GM21381 (cell line): Measurements from ENCODE around the gene ACO1.

Experiments
- ATAC-seq: cut with Tn5 transposase; IDR thresholded peaks from one replicate; pipeline ENCODE4 v1.9.1; 2021; ENCODE audit warnings: mild to moderate bottlenecking, moderate library complexity; ENCODE audit not compliant: unreplicated experiment

The ACO1 gene

DNA sequence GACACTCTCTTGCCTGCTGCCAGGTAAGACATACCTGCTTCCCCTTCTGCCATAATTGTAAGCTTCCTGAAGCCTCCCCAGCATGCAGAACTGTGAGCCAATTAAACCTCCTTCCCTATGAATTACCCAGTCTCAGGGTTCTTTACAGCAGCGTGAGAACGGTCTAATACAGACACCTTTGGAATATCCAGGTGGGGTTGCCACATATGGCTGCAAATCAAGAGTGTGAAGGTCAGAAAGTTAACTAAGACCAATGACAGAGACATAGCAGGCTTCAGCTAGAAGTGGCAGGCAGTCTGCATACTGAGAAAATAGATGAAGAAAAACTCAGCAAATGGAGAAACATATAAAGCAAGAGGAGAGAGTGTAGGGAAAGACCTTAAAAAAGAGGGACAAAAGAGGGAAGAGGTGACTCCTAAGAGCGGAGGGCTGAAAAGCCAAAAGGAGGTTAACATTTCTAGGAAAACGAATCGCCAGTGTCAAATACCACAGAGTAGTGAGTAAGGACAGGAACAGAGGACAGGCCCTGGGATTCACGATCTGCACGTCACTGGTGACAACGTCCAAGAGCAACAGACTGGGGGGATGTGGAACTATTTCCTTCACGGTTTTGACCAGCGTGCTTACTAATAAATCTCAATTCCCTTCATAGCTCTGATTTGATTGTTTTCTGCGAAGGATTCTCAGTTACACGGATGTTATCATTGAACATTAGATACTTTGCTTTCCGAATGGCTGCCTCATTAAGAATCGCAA is 1.7 kb upstream of the ACO1 start:
- no peak for ATAC-seq

DNA sequence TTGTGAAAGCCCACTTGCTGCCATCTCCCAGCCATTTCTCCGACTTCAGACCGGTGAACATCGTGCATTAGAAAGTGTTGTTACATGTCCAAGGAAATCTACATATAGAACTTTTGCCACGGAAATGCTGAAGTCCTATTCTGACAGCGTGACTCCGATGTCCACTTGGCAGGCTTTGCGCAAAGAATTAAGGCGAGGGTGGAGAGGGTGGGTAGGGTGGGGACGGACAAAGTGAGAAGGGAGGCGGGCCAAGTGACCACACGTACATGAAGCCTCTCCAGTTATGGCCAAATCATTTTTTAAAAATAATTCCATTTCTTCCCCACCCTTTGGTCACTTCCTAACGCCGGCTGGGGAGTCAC is 460 bp upstream of the ACO1 start:
- ATAC-seq: no peak

DNA sequence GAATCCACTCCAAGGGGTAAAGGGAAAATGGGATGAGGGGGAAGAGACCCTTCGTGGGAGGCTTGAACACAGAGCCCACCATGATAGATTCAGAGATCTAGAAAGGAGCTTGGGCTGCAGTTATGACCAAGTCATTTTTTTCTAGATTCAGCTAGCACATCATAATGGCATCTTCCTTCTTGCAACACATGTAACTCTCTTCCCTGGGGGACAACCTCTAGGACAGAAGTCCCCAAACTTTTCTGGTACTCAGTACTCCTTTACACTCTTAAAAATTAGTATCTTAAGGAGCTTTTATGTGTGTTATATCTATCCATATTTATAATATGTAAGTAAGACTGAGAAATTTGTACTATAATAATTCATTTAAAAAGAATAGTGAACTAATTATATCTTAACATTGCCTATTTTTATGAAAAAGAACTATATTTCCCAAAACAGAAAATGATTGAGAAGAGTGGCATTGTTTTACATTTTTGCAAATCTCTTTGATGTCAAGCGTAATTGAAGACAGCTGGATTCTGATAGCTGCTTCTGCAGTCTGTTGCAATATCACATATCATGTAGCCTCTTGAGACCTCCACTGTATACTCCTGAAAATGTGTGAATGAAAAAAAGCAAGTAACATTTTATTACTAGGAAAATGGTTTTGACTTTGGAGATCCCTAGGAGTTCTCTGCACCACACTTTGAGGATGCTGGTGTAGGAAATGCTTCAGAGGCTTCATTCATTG is 875 bp downstream of the ACO1 start:
- no peak for ATAC-seq

DNA sequence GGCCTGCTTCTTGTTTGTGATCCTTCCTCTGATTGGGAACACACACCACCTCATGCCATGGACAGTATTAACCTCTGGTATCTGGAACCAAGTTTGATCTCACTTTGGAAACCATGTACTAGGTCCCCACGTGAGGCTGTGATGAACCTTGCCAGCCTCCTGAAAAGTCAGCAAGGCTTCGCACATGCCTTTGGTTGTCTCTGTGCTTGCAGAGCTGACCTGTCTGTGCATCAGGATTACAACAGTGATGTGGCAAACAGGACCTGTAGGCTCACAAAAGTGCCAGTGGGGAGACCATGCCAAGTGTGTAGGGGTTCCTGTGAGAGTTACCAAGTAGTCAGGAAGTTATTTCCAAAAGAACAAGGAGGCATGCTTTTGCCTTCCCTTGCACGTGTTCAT is 1.4 kb downstream of the ACO1 start:
- no peak for ATAC-seq

DNA sequence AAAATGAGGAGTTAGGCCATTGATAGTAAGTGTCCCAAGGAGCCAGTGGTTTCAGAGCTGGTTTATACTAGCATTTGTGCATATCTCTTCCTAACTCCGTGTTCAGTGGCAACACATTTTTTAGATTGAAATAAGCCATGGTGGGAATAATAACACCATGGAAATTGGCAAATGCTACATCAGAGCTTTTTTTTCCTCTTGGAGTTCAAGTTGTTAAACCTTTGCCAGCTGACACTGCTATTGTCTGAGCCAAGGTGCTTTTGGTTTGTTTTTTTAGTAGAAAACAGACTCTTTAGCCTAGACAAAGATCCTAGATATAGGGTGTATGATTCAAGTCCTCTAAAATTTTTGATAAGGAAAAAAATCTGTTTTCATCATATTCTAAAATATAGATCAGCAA is 2.8 kb downstream of the ACO1 start:
- ATAC-seq: no peak

DNA sequence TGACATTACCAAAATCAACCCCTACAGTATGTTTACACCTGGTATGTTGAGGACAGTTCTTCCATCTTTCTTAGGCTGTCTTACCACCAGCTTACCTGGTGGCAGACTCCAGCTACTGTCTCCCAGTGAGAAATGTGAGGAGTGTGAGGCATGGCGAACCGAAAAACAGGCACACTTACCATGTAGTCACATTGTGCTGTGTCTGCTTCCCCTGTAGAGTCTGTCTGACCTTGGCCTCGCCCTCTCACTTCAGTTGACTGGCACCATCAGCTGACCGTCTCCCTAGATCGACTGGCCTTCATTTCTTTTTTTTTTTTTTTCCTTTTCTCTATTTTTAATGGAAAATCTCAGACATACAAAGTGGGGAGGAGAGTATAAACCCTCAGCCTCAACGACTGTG is 4.9 kb downstream of the ACO1 start:
- no peak for ATAC-seq

DNA sequence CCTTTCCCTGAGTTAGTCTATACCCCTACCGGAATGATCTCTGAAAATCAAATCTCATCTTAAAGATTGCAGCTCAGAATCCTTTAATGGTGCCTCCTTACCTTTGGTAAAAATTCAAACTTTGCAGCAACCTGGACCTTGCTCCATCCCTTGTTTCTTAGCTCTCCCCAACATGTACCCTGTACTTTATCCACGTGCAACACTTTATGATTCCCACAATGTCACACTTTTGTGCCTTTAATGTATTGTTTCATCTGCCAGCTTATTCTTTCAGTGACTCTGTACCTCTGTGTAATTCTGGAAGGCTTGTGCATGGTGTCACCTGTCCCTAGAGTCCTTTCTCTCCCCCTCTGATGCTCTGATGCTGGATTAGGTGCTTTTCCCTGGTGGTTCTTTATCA is 9.5 kb downstream of the ACO1 start:
- no peak for ATAC-seq

DNA sequence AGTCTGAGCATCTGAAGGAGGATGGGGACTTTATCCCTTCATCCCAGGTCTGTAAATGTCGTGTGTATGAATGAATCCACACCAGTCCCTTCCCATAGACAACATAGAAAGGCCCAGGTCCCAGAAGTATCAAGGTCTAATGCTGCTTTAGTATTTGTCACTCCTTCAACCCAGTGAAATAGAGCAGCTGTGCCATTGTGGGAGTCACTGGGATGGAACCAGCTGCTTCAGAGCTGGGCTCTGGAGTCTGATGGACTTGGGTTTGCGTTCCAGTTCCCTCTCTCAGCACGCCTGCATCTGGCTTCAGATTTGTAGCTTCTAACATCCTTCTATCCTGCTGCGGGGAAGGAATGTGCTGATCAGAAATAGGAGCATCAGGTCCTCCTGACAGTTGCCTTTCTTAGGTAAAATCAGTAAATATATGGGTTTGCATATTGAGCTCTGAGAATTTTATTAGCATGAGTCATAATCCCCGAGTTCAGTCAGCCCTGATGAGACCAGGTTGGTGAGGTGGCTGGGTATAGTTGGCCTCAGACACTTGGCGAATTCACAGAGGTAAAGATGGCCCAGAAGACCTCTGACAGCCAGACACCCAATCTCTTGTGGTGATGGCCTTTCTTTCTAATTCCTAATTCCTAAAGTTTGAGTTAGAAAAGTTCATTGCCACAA is 10.1 kb downstream of the ACO1 start:
- no peak for ATAC-seq

GRCh38 chr9:32395510-32396216 is 11.2 kb downstream of the ACO1 start:
- ATAC-seq: no peak

- ATAC-seq: no peak
These were observed 13.8 kb downstream of the ACO1 start for GRCh38 chr9:32398207-32398606.

DNA sequence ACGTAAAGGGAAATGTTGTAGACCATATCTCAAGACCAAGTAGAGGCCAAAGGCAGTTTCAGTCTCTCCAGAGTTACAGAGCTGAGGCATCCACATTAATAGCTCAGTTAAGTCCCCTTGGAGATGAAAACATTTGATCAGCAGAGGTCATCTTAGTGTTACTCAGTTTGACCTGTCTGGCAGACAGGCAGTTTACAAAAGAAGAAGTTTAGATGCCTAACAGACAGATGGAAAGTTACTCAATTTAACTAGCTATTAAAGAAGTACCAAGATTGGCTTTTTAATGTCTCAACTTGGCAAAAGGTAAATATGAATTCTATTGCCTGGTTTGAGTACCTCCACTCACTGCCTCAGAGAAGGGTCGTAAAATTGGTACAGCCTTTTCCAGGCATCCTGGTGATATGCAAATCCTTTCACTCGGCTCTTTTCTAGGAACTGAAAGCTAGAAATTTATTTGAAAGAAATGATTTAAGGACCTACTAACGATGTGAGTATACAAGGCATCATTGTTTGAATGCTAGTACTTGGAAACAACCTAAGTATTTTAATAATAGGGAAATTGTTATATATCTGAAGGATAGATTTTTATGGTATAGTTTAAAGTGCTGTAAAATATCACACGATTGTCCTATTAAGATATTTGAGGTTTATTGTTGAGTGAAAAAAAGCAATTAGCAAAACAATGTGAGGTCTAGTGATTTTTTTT is 14.8 kb downstream of the ACO1 start:
- no peak for ATAC-seq

DNA sequence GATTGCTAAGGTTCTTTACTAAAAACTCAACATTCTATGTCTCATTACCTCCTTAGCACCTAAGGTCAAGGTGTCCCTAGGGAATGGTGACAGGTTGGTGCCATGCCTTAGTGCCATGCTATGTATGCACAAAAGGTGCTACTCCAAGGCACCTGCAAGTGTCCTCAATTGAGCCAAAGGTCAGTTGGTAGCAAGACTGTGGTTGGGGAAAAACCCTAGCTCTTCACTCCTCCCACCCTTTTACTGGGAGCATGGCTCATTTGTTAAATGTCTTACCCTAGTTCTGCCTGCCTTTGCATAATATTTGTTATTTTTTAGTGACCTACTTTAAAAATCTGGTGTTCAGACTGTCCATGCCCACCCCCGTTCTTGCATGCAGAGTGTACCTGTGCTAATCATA is 17.0 kb downstream of the ACO1 start:
- no peak for ATAC-seq

- ATAC-seq: no peak
These were observed 19.3 kb downstream of the ACO1 start for GRCh38 chr9:32403567-32404260.

GRCh38 chr9:32404402-32404801 is 20.0 kb downstream of the ACO1 start:
- no peak for ATAC-seq

DNA sequence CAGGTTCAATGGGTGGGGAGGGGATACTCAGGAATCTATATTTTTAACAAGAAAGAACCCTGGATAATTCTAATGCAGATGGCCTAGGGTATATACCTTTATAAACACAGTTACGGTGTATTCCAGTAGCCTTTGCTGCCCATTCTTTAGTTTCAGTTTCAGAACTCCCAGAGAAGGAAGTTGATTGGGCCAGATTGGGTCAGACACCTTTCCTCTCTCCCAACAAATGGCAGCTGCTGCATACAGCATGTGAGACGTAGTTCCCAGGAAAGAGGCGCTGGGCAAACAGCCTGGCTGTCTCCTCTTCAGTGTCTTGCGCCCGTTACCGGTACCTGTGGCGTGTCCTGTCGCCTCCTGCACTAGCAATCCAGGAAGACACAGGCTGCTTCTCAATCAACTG is 20.4 kb downstream of the ACO1 start:
- ATAC-seq: no peak

GRCh38 chr9:32405506-32405905 is 21.1 kb downstream of the ACO1 start:
- no peak for ATAC-seq

GRCh38 chr9:32406046-32406445 is 21.6 kb downstream of the ACO1 start:
- ATAC-seq: no peak

DNA sequence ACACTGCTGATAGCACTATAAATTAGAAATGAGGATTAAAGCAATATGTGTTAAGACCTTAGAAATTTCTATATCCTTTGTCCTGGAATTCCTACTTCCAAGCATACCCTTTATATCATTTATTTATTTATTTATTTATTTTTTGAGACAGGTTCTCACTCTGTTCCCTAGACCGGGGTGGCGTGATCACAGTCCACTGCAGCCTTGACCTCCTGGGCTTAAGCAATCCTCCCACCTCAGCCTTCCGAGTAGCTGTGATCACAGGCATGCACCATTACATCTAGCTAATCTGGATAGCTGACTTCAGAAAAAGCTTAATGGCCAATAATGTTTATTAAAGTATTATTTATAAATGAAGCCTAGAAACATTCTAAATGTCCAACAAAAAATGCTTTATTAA is 27.3 kb downstream of the ACO1 start:
- no peak for ATAC-seq

DNA sequence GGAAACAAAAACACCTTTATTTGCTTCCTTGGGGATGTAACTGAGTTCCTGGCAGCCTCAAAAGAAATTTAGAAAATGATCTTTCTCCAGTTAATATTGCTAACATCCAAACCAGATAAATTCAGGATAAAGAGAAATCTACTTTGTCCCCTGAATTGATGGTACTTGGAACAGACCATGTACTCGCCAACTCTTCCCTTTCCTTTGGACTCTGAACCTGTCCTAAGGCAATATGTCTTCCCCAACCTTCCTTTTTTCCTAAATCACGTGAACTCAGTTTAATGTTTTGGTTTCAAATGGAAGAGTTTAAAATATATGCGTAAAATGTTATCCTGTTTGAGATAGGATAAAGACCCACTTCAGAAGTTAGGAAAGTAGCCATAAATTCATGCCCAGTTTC is 28.0 kb downstream of the ACO1 start:
- no peak for ATAC-seq

DNA sequence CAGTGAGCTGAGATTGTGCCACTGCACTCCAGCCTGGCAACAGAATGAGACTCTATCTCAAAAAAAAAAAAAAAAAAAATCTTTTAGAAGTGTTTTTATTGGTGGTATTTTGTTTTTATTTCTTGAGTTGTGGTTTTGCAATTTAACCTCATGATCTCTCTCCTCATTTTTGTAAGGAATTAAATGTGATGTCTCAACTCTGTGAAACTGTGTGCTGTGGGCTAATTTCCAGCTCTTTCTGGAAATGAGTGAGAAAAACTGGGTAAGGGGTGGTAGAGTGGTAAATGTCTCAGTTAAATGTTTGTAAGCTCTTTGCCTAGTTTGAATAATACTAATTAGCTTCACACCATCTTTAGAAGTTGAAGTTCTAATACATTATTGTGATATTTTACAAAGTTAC is 29.0 kb downstream of the ACO1 start:
- ATAC-seq: no peak
